ENCODE data around the gene KRTAP12-3. TPM values are rescaled to one million over a fixed set of nuclear protein-coding genes. Genes with fewer than 3 reads are reported as not detected.
A peak's percentile ranks its signal among the peaks of the same experiment; 100 is the strongest.

Gene KRTAP12-3
- total and polyA plus RNA-seq, 9 of the 15 experiments (the other 6 are each of a cell fraction or from before 2014, with no cell fraction given) = not detected

DNA sequence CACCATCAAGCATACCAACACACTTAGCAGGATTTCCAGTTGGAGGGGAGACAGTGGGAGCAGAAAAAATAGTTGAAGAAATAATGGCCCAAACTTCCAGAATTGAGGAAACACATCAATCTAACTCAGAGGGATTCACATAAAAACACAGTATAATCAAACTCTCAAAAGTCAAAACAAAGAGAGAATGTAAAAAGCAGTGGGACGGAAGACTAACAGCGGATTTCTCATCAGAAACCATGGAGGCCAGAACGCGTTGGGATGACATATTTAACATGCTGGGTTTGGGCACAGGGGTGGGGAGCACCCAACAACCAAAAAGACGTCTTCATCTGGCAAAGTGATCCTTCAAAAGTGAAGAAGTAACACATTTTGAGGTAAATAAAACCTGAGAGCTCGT is 37.8 kb upstream of the KRTAP12-3 start:
- in situ Hi-C loops (cut with MboI) (no loop called here), intact Hi-C loops (cut with micrococcal nuclease) (no loop called here)
- H3K9me1 ChIP-seq (ENCODE audit: control insufficient read depth, insufficient read depth, low read length) = no peaks in the 10 kb centered on the region
- no peaks in the 10 kb centered on the region for H3K9me3 ChIP-seq (replicated peaks; ENCODE audit: control insufficient read depth, insufficient read depth, low read depth, low read length)
- under 1% methylated on average over 6 of the region's 6 CpGs for WGBS (ENCODE audit: insufficient coverage, low coverage, missing lambda C conversion rate)
- TF ChIP-seq FOXM1 (IDR thresholded peaks at IDR 0.05; ENCODE audit: low read depth) (no peak), FOXM1 (CRISPR knock-in tag; IDR thresholded peaks at IDR 0.05; ENCODE audit: low read depth) (no peak), HDAC1 (IDR thresholded peaks at IDR 0.05) (no peak), NRF1 (conservative IDR thresholded peaks at IDR 0.05 in 1 of 2, IDR thresholded peaks at IDR 0.05 in 1 of 2) (no peak), TRIM28 (IDR thresholded peaks at IDR 0.05) (peak; percentile 82; the same call in 1 of the 2 replicates), CBX3 (IDR thresholded peaks at IDR 0.05; ENCODE audit: borderline replicate concordance in 1 of 2, low read length in 2 of 2) (peak in 1 of 2 experiments; percentile 26; a peak in 1 of 3 replicates), CBX5 (IDR thresholded peaks at IDR 0.05; ENCODE audit: borderline replicate concordance, low read depth) (peak; percentile 51; the same call in 1 of the 2 replicates)
- H3K4me3 ChIP-seq = no peak overlapping the region
- peaks cover 0 to 4% of the 10 kb centered on the region in 2 experiments; a peak in 2 of 5 replicates for H3K4me1 ChIP-seq (replicated peaks in 1 of 2; ENCODE audit: control insufficient read depth in 2 of 2, insufficient read depth in 2 of 2, low read length in 2 of 2)
- FAIRE-seq = no peak
- no peaks in the 10 kb centered on the region for H4K20me1 ChIP-seq (replicated peaks; ENCODE audit: control insufficient read depth, insufficient read depth, low read length)
- no peak overlapping the region for H3K27ac ChIP-seq (ENCODE audit: extremely low read depth, low read depth, low read length)
- no peak overlapping the region for H3K9ac ChIP-seq (ENCODE audit: insufficient read depth in 1 of 2, low read depth in 2 of 2, low read length in 2 of 2)
- no TSS peak for BruUV-seq (replicated peaks)
- no peak overlapping the region for H3K4me2 ChIP-seq (ENCODE audit: insufficient read depth, low read length)
- ChIA-PET POLR2A (interaction anchor here (1.5 kb wide), 1 partner anchor 26 kb away, joined by 5 read pairs; no protein-coding TSS in a partner anchor), CTCF (ENCODE audit: low intra/inter-chr PET ratio) (no interaction called here)
- peaks cover 4 to 23% of the 10 kb centered on the region in 2 experiments; a peak in 3 of 5 replicates for H3K27me3 ChIP-seq (ENCODE audit: control insufficient read depth in 2 of 2, insufficient read depth in 2 of 2, low read length in 2 of 2)
- no peak for ATAC-seq
- H3K79me2 ChIP-seq (ENCODE audit: control insufficient read depth, insufficient read depth, low read length) = no peaks in the 10 kb centered on the region
- no peaks in the 10 kb centered on the region for H3K36me3 ChIP-seq (ENCODE audit: control insufficient read depth, insufficient read depth, low read length)
- no peak overlapping the region for H2AFZ ChIP-seq (ENCODE audit: low read depth, low read length)
- DNase-seq (ENCODE audit: extremely low read depth in 1 of 4, low spot score in 3 of 4) = no peak

- intact Hi-C loops (cut with micrococcal nuclease) = no loop called here
Measured at GRCh38 chr21:44623575-44623974, 34.2 kb upstream of the KRTAP12-3 start.

More at GRCh38 chr21:44623575-44623974, 34.2 kb upstream of the KRTAP12-3 start:
- H3K9ac ChIP-seq (ENCODE audit: insufficient read depth in 1 of 2, low read depth in 2 of 2, low read length in 2 of 2) = no peak overlapping the region
- POLR2A ChIA-PET = interaction anchor here (0.6 kb wide), 2 partner anchors 11 to 355 kb away, joined by 3 to 5 read pairs; no protein-coding TSS in a partner anchor
- ATAC-seq = no peak
- no peak for FAIRE-seq
- H3K4me3 ChIP-seq = no peak overlapping the region
- H3K36me3 ChIP-seq (ENCODE audit: control insufficient read depth, insufficient read depth, low read length) = no peaks in the 10 kb centered on the region
- TF ChIP-seq CBX5 (IDR thresholded peaks at IDR 0.05; ENCODE audit: borderline replicate concordance, low read depth) (0 out of 2 replicates have a peak, but pooled peaks have one; percentile 66), IRF1 (CRISPR knock-in tag; IDR thresholded peaks at IDR 0.05; ENCODE audit: borderline replicate concordance) (no peak), TRIM28 (IDR thresholded peaks at IDR 0.05) (peak; percentile 96), ZNF24 (IDR thresholded peaks at IDR 0.05) (no peak), ZNF512 (tag; IDR thresholded peaks at IDR 0.05) (0 out of 2 replicates have a peak, but pooled peaks have one; percentile 26), CBX3 (IDR thresholded peaks at IDR 0.05; ENCODE audit: borderline replicate concordance in 1 of 2, low read length in 2 of 2) (peak in 1 of 2 experiments; percentile 86; a peak in 2 of 3 replicates)
- TF ChIP-seq, protein P1, sequence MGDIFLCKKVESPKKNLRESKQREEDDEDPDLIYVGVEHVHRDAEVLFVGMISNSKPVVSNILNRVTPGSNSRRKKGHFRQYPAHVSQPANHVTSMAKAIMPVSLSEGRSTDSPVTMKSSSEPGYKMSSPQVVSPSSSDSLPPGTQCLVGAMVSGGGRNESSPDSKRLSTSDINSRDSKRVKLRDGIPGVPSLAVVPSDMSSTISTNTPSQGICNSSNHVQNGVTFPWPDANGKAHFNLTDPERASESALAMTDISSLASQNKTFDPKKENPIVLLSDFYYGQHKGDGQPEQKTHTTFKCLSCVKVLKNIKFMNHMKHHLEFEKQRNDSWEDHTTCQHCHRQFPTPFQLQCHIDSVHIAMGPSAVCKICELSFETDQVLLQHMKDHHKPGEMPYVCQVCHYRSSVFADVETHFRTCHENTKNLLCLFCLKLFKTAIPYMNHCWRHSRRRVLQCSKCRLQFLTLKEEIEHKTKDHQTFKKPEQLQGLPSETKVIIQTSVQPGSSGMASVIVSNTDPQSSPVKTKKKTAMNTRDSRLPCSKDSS (IDR thresholded peaks at IDR 0.05; ENCODE audit: low read depth, partially characterized antibody) = peak; percentile 18
- in situ Hi-C loops (cut with MboI) = no loop called here
- no peak for DNase-seq (ENCODE audit: extremely low read depth in 1 of 4, low spot score in 3 of 4)
- H3K27ac ChIP-seq (ENCODE audit: extremely low read depth, low read depth, low read length) = no peak overlapping the region
- no peaks in the 10 kb centered on the region for H3K9me1 ChIP-seq (ENCODE audit: control insufficient read depth, insufficient read depth, low read length)
- no peaks in the 10 kb centered on the region for H3K9me3 ChIP-seq (replicated peaks; ENCODE audit: control insufficient read depth, insufficient read depth, low read depth, low read length)
- no peak overlapping the region for H2AFZ ChIP-seq (ENCODE audit: low read depth, low read length)
- H3K4me1 ChIP-seq (replicated peaks in 1 of 2; ENCODE audit: control insufficient read depth in 2 of 2, insufficient read depth in 2 of 2, low read length in 2 of 2) = no peaks in the 10 kb centered on the region
- H3K4me2 ChIP-seq (ENCODE audit: insufficient read depth, low read length) = no peak overlapping the region
- H3K79me2 ChIP-seq (ENCODE audit: control insufficient read depth, insufficient read depth, low read length) = no peaks in the 10 kb centered on the region
- H4K20me1 ChIP-seq (replicated peaks; ENCODE audit: control insufficient read depth, insufficient read depth, low read length) = no peaks in the 10 kb centered on the region
- peaks cover 0 to 6% of the 10 kb centered on the region in 2 experiments; a peak in 1 of 5 replicates for H3K27me3 ChIP-seq (ENCODE audit: control insufficient read depth in 2 of 2, insufficient read depth in 2 of 2, low read length in 2 of 2)
- BruUV-seq (replicated peaks) = no TSS peak
- CTCF ChIA-PET (ENCODE audit: low intra/inter-chr PET ratio) = no interaction called here
